PC-9 (cell line): ENCODE results near the gene TAC4.

Experiments
- CTCF ChIP-seq: fragments of 200-600 bp; sonication (generic); conservative IDR thresholded peaks from 2 replicates; pipeline ENCODE4 v1.6.1; 2017; ENCODE audit warnings: mixed run types, antibody characterized with exemption, mild to moderate bottlenecking, moderate library complexity
- EZH2 ChIP-seq: fragments of 200-600 bp; sonication (generic); IDR thresholded peaks from 2 replicates; pipeline ENCODE4 v1.8.0; 2017; ENCODE audit warnings: antibody characterized with exemption, low read depth

- TF ChIP-seq CTCF (no peak), EZH2 (no peak)
Observed at GRCh38 chr17:49829026-49829425, 18.8 kb downstream of the TAC4 start.
